HK-2 (cell line): ENCODE measurements around the gene SPINK4.

Source experiments
- DNase-seq: peaks from one replicate; pipeline ENCODE4 v3.0.0-alpha.2; 2018; ENCODE audit not compliant: unreplicated experiment

Gene SPINK4

DNA sequence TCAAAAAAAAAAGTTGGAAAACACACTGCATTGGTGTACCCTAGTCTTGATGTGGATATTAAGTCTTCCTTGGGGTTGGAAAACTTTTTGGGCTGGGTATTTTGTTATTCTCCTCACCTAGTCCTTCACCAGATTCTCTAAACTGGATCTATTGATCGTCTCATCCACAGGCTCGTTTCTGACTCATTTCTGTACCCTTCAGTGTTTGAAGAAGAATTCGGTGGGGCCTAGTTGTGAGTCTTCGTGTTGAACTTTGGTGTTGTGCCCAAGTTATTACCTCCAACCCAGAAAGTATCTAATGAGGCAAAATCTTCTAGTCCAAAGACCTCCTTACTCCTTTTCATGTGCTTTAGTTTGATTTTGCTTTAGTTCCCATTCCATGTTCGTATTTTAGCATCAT lies 51.9 kb downstream of the SPINK4 start:
- DNase-seq, result no peak

DNA sequence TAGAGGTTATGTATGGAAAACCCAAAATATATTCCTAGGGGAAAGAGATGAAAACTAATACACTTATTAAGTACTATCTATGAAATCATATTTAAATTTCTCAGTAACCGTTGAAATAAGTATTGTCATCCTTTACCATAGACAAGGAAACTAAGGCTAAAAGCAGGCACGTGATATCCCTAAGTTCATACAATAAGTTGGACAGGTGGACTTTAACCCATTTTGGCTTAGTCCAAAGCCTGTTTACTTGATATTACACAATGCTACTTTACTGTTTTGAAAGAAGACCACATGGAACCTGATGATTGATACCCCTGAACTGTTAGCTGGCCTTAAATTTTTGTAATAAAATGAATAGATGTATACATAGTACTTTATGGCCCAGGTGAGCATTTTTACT lies 53.8 kb downstream of the SPINK4 start:
- DNase-seq, result no peak

DNA sequence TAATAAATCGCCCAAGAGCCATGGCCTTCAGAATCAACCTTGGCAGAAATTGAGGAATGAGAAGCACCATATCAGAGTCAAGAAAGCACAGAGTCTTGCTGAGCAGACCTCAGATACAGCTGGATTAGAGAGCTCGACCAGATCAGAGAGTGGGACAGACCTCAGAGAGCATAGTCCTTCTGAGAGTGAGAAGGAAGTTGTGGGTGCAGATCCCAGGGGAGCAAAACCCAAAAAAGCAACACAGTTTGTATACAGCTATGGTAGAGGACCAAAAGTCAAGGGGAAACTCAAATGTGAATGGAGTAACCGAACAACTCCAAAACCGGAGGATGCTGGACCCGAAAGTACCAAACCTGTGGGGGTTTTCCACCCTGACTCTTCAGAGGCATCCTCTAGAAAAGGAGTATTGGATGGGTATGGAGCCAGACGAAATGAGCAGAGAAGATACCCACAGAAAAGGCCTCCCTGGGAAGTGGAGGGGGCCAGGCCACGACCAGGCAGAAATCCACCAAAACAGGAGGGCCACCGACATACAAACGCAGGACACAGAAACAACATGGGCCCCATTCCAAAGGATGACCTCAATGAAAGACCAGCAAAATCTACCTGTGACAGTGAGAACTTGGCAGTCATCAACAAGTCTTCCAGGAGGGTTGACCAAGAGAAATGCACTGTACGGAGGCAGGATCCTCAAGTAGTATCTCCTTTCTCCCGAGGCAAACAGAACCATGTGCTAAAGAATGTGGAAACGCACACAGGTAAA lies 54.9 kb downstream of the SPINK4 start:
- DNase-seq, result no peak

DNA sequence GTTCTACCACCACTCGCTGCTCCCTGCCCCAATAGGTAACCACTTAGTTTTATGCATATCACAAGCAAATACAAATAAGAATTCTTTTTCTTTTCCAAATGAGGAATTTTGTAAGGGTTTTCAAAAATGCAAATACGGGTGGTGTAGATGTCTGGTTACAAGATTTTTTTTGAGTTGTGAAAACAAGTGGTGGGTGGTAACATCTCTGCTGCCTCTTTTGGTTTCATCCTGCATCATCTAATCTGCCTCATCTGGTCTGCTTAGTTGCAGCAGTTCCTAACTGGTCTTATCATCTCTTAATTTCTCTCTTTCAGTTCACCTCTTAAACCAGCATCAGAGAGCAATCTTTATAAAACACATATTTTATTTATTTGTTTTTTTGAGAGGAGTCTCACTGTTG lies 55.6 kb downstream of the SPINK4 start:
- DNase-seq, result no peak

DNA sequence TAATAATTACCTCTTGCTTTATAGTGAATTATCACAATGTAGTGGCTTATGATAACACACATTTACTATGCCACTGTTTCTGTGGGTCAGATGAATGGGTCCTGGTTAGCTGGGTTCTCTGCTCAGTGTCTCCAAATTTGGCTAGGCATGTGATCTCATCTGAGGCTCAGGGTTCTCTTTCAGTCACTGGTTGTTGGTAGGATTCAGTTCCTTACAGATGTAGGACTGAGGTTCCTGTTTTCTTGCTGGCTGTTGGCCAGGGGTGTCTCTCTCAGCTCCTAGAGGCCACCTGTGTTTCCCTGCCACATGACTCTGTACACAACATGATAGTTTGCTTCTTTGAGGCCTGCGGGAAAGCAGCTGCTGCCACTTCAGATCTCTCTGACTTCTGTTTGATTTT lies 57.5 kb downstream of the SPINK4 start:
- DNase-seq, result no peak
